B cell (primary cell): ENCODE data around the gene LEMD2. TPM values are rescaled to one million over a fixed set of nuclear protein-coding genes. Genes with fewer than 3 reads are reported as not detected.

ENCODE experiments used
- ATAC-seq: fragments of 200-7000 bp; cut with Tn5 transposase; one replicate; pipeline ENCODE4 v1.10.0; 2021; ENCODE audit warnings: low read depth, mild to moderate bottlenecking, moderate number of reproducible peaks, moderate library complexity
- CTCF ChIA-PET: fragments of 350-600 bp; sonication (Branson Sonifier 250); formaldehyde crosslinking; loops from one replicate; lab custom pipeline; 2021; ENCODE audit warnings: antibody characterized with exemption, inconsistent platforms; lab: Charles Lee
- POLR2A ChIA-PET: fragments of 350-600 bp; sonication (Branson Sonifier 250); formaldehyde crosslinking; loops from one replicate; lab custom pipeline; 2021; ENCODE audit warnings: antibody characterized with exemption; lab: Charles Lee
- DNase-seq: peaks from one replicate; pipeline ENCODE4 v3.0.0; 2013
- H2AFZ ChIP-seq: 2 replicates; pipeline ENCODE4 v1.6.1; 2012; ENCODE audit warnings: mild to moderate bottlenecking, low read depth, low read length; ENCODE audit not compliant: insufficient read depth, poor library complexity, severe bottlenecking
- H3K27ac ChIP-seq, 2 donors: 1 replicate in 1 of 2; 2 replicates in 1 of 2; pipeline ENCODE4 v1.5.1; 2012 to 2013; ENCODE audit warnings: low read length in 2 of 2, mild to moderate bottlenecking in 2 of 2, moderate library complexity in 1 of 2
- H3K27me3 ChIP-seq, 4 experiments: fragments of 200-600 bp in 1 of 4; sonication (generic) in 1 of 4; replicated peaks in 1 of 4; 1 replicate in 2 of 4; 2 replicates in 2 of 4; pipeline versions ENCODE4 v1.6.1 to v1.7.0; 2013 to 2016; ENCODE audit warnings: low read length in 3 of 4, mild to moderate bottlenecking in 2 of 4, mixed read lengths in 1 of 4, moderate library complexity in 1 of 4; ENCODE audit not compliant: insufficient read depth in 4 of 4, control insufficient read depth in 3 of 4; ENCODE audit errors: control extremely low read depth in 1 of 4
- H3K36me3 ChIP-seq, 2 experiments: replicated peaks in 1 of 2; 1 replicate in 1 of 2; 2 replicates in 1 of 2; pipeline versions ENCODE4 v1.6.1 to v1.7.1; 2013; ENCODE audit warnings: low read length in 1 of 2; ENCODE audit not compliant: insufficient read depth in 2 of 2, control insufficient read depth in 1 of 2; ENCODE audit errors: control extremely low read depth in 1 of 2, extremely low read depth in 1 of 2
- H3K4me1 ChIP-seq, 2 donors: fragments of 200-600 bp in 1 of 2; sonication (generic) in 1 of 2; 1 replicate in 1 of 2; 2 replicates in 1 of 2; pipeline versions ENCODE4 v1.5.1 to v1.6.1; 2013 to 2017; ENCODE audit warnings: low read length in 2 of 2; ENCODE audit not compliant: control insufficient read depth in 2 of 2, insufficient read depth in 2 of 2
- H3K4me2 ChIP-seq: replicated peaks from 2 replicates; pipeline ENCODE3; 2012; ENCODE audit warnings: mild to moderate bottlenecking, low read depth, low read length; ENCODE audit not compliant: poor library complexity, severe bottlenecking
- H3K4me3 ChIP-seq, 5 experiments: fragments of 200-600 bp in 1 of 5; sonication (generic) in 1 of 5; 1 replicate in 3 of 5; 2 replicates in 2 of 5; pipeline versions ENCODE4 v1.5.1 to v1.7.0; 2011 to 2016; ENCODE audit warnings: low read length in 4 of 5, mild to moderate bottlenecking in 4 of 5, low read depth in 2 of 5, control low read depth in 1 of 5, moderate library complexity in 1 of 5; ENCODE audit not compliant: insufficient read depth in 1 of 5; ENCODE audit errors: control extremely low read depth in 1 of 5, extremely low read depth in 1 of 5
- H3K79me2 ChIP-seq: fragments of 200-600 bp; sonication (generic); one replicate; pipeline ENCODE4 v1.6.0; 2016; ENCODE audit warnings: low read length; ENCODE audit not compliant: control insufficient read depth, insufficient read depth
- H3K9ac ChIP-seq: fragments of 200-600 bp; sonication (generic); 2 replicates; pipeline ENCODE4 v1.6.1; 2017; ENCODE audit warnings: mild to moderate bottlenecking, low read length, moderate library complexity
- H3K9me3 ChIP-seq, 3 donors: one replicate each; pipeline versions ENCODE4 v1.6.1 to v1.7.1; 2013; ENCODE audit warnings: low read length in 2 of 3; ENCODE audit not compliant: control insufficient read depth in 2 of 3, insufficient read depth in 1 of 3; ENCODE audit errors: control extremely low read depth in 1 of 3
- H4K20me1 ChIP-seq: 2 replicates; pipeline ENCODE4 v1.6.0; 2012; ENCODE audit warnings: mild to moderate bottlenecking, low read length; ENCODE audit not compliant: insufficient read depth, control insufficient read depth, poor library complexity, severe bottlenecking
- H3K27ac Mint-ChIP-seq: one replicate; pipeline ENCODE4 v1.8.0; 2021; ENCODE audit warnings: mixed read lengths
- H3K27me3 Mint-ChIP-seq: one replicate; pipeline ENCODE4 v1.8.0; 2021; ENCODE audit warnings: mixed read lengths
- H3K4me1 Mint-ChIP-seq: one replicate; pipeline ENCODE4 v1.8.0; 2021; ENCODE audit warnings: mixed read lengths
- H3K4me3 Mint-ChIP-seq: one replicate; pipeline ENCODE4 v1.8.0; 2021; ENCODE audit warnings: mixed read lengths
- H3K9me3 Mint-ChIP-seq: one replicate; pipeline ENCODE4 v1.8.0; 2022; ENCODE audit warnings: mixed read lengths; ENCODE audit not compliant: insufficient read depth
- CTCF ChIP-seq: fragments of 200-600 bp; IDR thresholded peaks from one replicate; pipeline ENCODE4 v1.8.0; 2022; ENCODE audit warnings: antibody characterized with exemption, mild to moderate bottlenecking
- EZH2 ChIP-seq: IDR thresholded peaks from 2 replicates; pipeline ENCODE4 v1.6.1; 2012; ENCODE audit warnings: borderline replicate concordance, low read depth, mild to moderate bottlenecking, moderate library complexity, low read length; ENCODE audit not compliant: insufficient read depth, poor library complexity, severe bottlenecking
- WGBS: methylation state at CpG from one replicate; pipeline ENCODE4 v1.1.5; 2013; ENCODE audit warnings: missing lambda C conversion rate; ENCODE audit not compliant: insufficient coverage; 5-methylcytosine and 5-hydroxymethylcytosine counted together
- intact Hi-C: fragments of 100-400 bp; cut with micrococcal nuclease; formaldehyde crosslinking; loops from one replicate; pipeline ENCODE4 v1.10.0; 2022
- polyA plus RNA-seq: library from polyadenylated mRNA; depleted of rRNA; stranded (reverse); fragments of >200 nt; gene quantifications from 2 replicates; pipeline ENCODE4 v1.2.3, GENCODE V29; 2012
- total RNA-seq, 2 donors: library from RNA; stranded (reverse); fragments of 120-200 nt in 1 of 2; gene quantifications; 1 replicate in 1 of 2; 2 replicates in 1 of 2; pipeline versions ENCODE4 v1.2.3 to v1.2.4, GENCODE V29; 2013 to 2022

LEMD2 gene
- total and polyA plus RNA-seq, 2 donors (not counting 1 experiment from before 2014, with no cell fraction given): 58.7 to 113 TPM

- Histone ChIP-seq H3K9ac (no peak within 1 kb of the TSS), H3K27me3 (peaks cover 0 to 9% (median under 1%) of the 10 kb centered on the region in 4 experiments), H3K4me1 (peaks cover 0 to 3% of the 10 kb centered on the region in 2 donors), H3K79me2 (no peaks in the 10 kb centered on the region), H2AFZ (no peak within 1 kb of the TSS), H3K27ac (no peak within 1 kb of the TSS), H3K36me3 (no peaks in the 10 kb centered on the region), H3K4me2 (no peak within 1 kb of the TSS), H4K20me1 (no peaks in the 10 kb centered on the region), H3K4me3 (no peak within 1 kb of the TSS), H3K9me3 (no peaks in the 10 kb centered on the region)
- ChIA-PET POLR2A (interaction anchor here (0.7 kb wide), 1 partner anchor 17 kb away, joined by 4 read pairs; no protein-coding TSS in a partner anchor), CTCF (interaction anchor here (0.9 to 3.9 kb wide), 5 partner anchors 21 to 117 kb away, joined by 3 to 13 read pairs (median 4); partner anchors contain the start of gene UQCC2)
- DNase-seq (no peak), ATAC-seq (no peak)
- Mint-ChIP-seq H3K9me3 (no peaks in the 10 kb centered on the region), H3K4me3 (no peak within 1 kb of the TSS), H3K4me1 (peaks cover 3% of the 10 kb centered on the region), H3K27me3 (peaks cover 33% of the 10 kb centered on the region), H3K27ac (no peak within 1 kb of the TSS)
- 79% methylated on average over 10 of the region's 10 CpGs for WGBS
- no peak for TF ChIP-seq CTCF
- no peak for TF ChIP-seq EZH2
- intact Hi-C loops: no loop called here
Observed at GRCh38 chr6:33746651-33747100, 42.3 kb downstream of the LEMD2 start, which contains the start of gene IP6K3. Gene IP6K3, minus strand, starts transcription at chr6:33746905. Its CDS starts 11,429 bp downstream, at chr6:33735476.

- peaks cover 0 to 9% (median under 1%) of the 10 kb centered on the region in 4 experiments for H3K27me3 ChIP-seq
- POLR2A ChIA-PET: interaction anchor here (0.7 kb wide), 1 partner anchor 17 kb away, joined by 4 read pairs; no protein-coding TSS in a partner anchor
- Mint-ChIP-seq H3K27ac (no peak overlapping the region), H3K27me3 (peaks cover 33% of the 10 kb centered on the region), H3K4me3 (no peak overlapping the region), H3K9me3 (no peaks in the 10 kb centered on the region), H3K4me1 (peaks cover 3% of the 10 kb centered on the region)
- no peaks in the 10 kb centered on the region for H3K79me2 ChIP-seq
- H3K36me3 ChIP-seq: no peaks in the 10 kb centered on the region
- H3K27ac ChIP-seq: no peak overlapping the region
- H3K4me3 ChIP-seq: no peak overlapping the region
- TF ChIP-seq EZH2 (no peak), CTCF (no peak)
- intact Hi-C loops: no loop called here
- DNase-seq (no peak), ATAC-seq (no peak)
- no peaks in the 10 kb centered on the region for H4K20me1 ChIP-seq
- no peak overlapping the region for H2AFZ ChIP-seq
- peaks cover 0 to 3% of the 10 kb centered on the region in 2 donors for H3K4me1 ChIP-seq
- no peaks in the 10 kb centered on the region for H3K9me3 ChIP-seq
- no peak overlapping the region for H3K9ac ChIP-seq
- 63% methylated on average over 12 of the region's 14 CpGs for WGBS
- no peak overlapping the region for H3K4me2 ChIP-seq
- CTCF ChIA-PET: interaction anchor here (0.6 to 3.9 kb wide), 15 partner anchors 16 to 282 kb away, joined by 3 to 13 read pairs (median 4); partner anchors contain the start of genes BAK1 and UQCC2
Observed at GRCh38 chr6:33746036-33746600, 42.8 kb downstream of the LEMD2 start.
